Karpas-422 (cell line): Measurements from ENCODE around the gene ZNF804A. TPM values are rescaled to one million over a fixed set of nuclear protein-coding genes. Genes with fewer than 3 reads are reported as not detected.

Source experiments
- DNase-seq: peaks from one replicate; pipeline ENCODE4 v3.0.0-alpha.2; 2015
- H2AFZ ChIP-seq: fragments of 200-600 bp; sonication (generic); 2 replicates; pipeline ENCODE4 v1.6.1; 2014; ENCODE audit warnings: antibody characterized with exemption, low read length, mixed read lengths
- H3K27ac ChIP-seq: fragments of 200-600 bp; sonication (generic); 2 replicates; pipeline ENCODE4 v1.5.1; 2014; ENCODE audit warnings: mild to moderate bottlenecking, low read length, moderate library complexity
- H3K27me3 ChIP-seq: fragments of 200-600 bp; sonication (generic); 2 replicates; pipeline ENCODE4 v1.6.1; 2014; ENCODE audit warnings: low read length, mixed read lengths
- H3K36me3 ChIP-seq: fragments of 200-600 bp; sonication (generic); 2 replicates; pipeline ENCODE4 v1.6.1; 2014; ENCODE audit warnings: low read length, mixed read lengths; ENCODE audit not compliant: insufficient read depth
- H3K4me1 ChIP-seq: fragments of 200-600 bp; sonication (generic); 2 replicates; pipeline ENCODE4 v1.6.1; 2014; ENCODE audit warnings: mild to moderate bottlenecking, low read length, mixed read lengths
- H3K4me2 ChIP-seq: fragments of 200-600 bp; sonication (generic); 2 replicates; pipeline ENCODE4 v1.6.1; 2014; ENCODE audit warnings: low read length, low read depth, mild to moderate bottlenecking; ENCODE audit not compliant: poor library complexity, severe bottlenecking
- H3K4me3 ChIP-seq: fragments of 200-600 bp; sonication (generic); 2 replicates; pipeline ENCODE4 v1.5.1; 2014; ENCODE audit warnings: mild to moderate bottlenecking, antibody characterized with exemption, low read length, mixed read lengths
- H3K79me2 ChIP-seq: fragments of 200-600 bp; sonication (generic); 2 replicates; pipeline ENCODE4 v1.6.1; 2014; ENCODE audit warnings: mild to moderate bottlenecking, low read length, mixed read lengths
- H3K9ac ChIP-seq: fragments of 200-600 bp; sonication (generic); 2 replicates; pipeline ENCODE4 v1.6.0; 2014; ENCODE audit warnings: low read length
- H3K9me2 ChIP-seq: fragments of 200-600 bp; sonication (generic), shearing (Covaris generic); replicated peaks from 2 replicates; pipeline ENCODE4 v1.6.0; 2014; ENCODE audit warnings: mild to moderate bottlenecking, low read length, moderate library complexity; ENCODE audit not compliant: insufficient read depth
- H3K9me3 ChIP-seq: fragments of 300-700, 200-600 bp; sonication (generic); 2 replicates; pipeline ENCODE4 v1.6.1; 2014; ENCODE audit warnings: low read length, mixed read lengths
- H4K20me1 ChIP-seq: fragments of 200-600 bp; sonication (generic); 2 replicates; pipeline ENCODE4 v1.6.1; 2014; ENCODE audit warnings: mild to moderate bottlenecking, antibody characterized with exemption, low read length, low read depth; ENCODE audit not compliant: insufficient read depth
- total RNA-seq: library from RNA; depleted of rRNA; stranded (reverse); fragments of >200 nt; shearing (Covaris generic); gene quantifications from 2 replicates; pipeline ENCODE4 v1.2.3, GENCODE V29; 2014; ENCODE audit warnings: low replicate concordance

ZNF804A gene
- total RNA-seq, 1 experiment from 2014 or later = 27.8 TPM

- Histone ChIP-seq H2AFZ (no peak overlapping the region), H3K9me2 (no peaks in the 10 kb centered on the region), H4K20me1 (no peaks in the 10 kb centered on the region), H3K4me3 (no peak overlapping the region), H3K27ac (peak overlapping the region; percentile 51), H3K9me3 (no peaks in the 10 kb centered on the region), H3K4me2 (peak overlapping the region; percentile 20), H3K4me1 (peaks cover 34% of the 10 kb centered on the region), H3K9ac (no peak overlapping the region), H3K79me2 (peaks cover 96% of the 10 kb centered on the region), H3K36me3 (0 out of 2 replicates have a peak, but pooled peaks cover 3% of the 10 kb centered on the region), H3K27me3 (no peaks in the 10 kb centered on the region)
- peak; percentile 54 for DNase-seq
These were observed 93.9 kb downstream of the ZNF804A start for GRCh38 chr2:184692141-184692734.

GRCh38 chr2:184696644-184697043, 98.3 kb downstream of the ZNF804A start:
- H3K4me2 ChIP-seq = no peak overlapping the region
- H3K9ac ChIP-seq = no peak overlapping the region
- 0 out of 2 replicates have a peak, but pooled peaks cover 3% of the 10 kb centered on the region for H3K36me3 ChIP-seq
- no peaks in the 10 kb centered on the region for H3K9me2 ChIP-seq
- H3K4me1 ChIP-seq = peaks cover 10% of the 10 kb centered on the region
- H3K4me3 ChIP-seq = no peak overlapping the region
- H2AFZ ChIP-seq = no peak overlapping the region
- no peak overlapping the region for H3K27ac ChIP-seq
- no peaks in the 10 kb centered on the region for H4K20me1 ChIP-seq
- no peaks in the 10 kb centered on the region for H3K9me3 ChIP-seq
- H3K27me3 ChIP-seq = no peaks in the 10 kb centered on the region
- peaks cover 96% of the 10 kb centered on the region for H3K79me2 ChIP-seq
- no peak for DNase-seq

GRCh38 chr2:184698476-184698875, 100.1 kb downstream of the ZNF804A start:
- no peaks in the 10 kb centered on the region for H3K4me1 ChIP-seq
- H3K4me3 ChIP-seq = no peak overlapping the region
- H3K9me3 ChIP-seq = no peaks in the 10 kb centered on the region
- no peaks in the 10 kb centered on the region for H3K27me3 ChIP-seq
- H3K79me2 ChIP-seq = peaks cover 94% of the 10 kb centered on the region
- H4K20me1 ChIP-seq = no peaks in the 10 kb centered on the region
- no peak overlapping the region for H3K9ac ChIP-seq
- no peak overlapping the region for H2AFZ ChIP-seq
- no peak overlapping the region for H3K27ac ChIP-seq
- no peak for DNase-seq
- H3K4me2 ChIP-seq = no peak overlapping the region
- H3K36me3 ChIP-seq = 0 out of 2 replicates have a peak, but pooled peaks cover 3% of the 10 kb centered on the region
- H3K9me2 ChIP-seq = no peaks in the 10 kb centered on the region

GRCh38 chr2:184721881-184722280, 123.6 kb downstream of the ZNF804A start:
- H3K27me3 ChIP-seq = no peaks in the 10 kb centered on the region
- H4K20me1 ChIP-seq = no peaks in the 10 kb centered on the region
- peaks cover 49% of the 10 kb centered on the region for H3K4me1 ChIP-seq
- H3K36me3 ChIP-seq = peaks cover 17% of the 10 kb centered on the region
- H3K4me3 ChIP-seq = no peak overlapping the region
- H3K79me2 ChIP-seq = peaks cover 98% of the 10 kb centered on the region
- H3K9ac ChIP-seq = no peak overlapping the region
- no peak overlapping the region for H2AFZ ChIP-seq
- H3K9me3 ChIP-seq = peaks cover 14% of the 10 kb centered on the region
- H3K9me2 ChIP-seq = no peaks in the 10 kb centered on the region
- H3K27ac ChIP-seq = no peak overlapping the region
- no peak for DNase-seq
- no peak overlapping the region for H3K4me2 ChIP-seq

GRCh38 chr2:184727813-184728212, 129.5 kb downstream of the ZNF804A start:
- H3K9me3 ChIP-seq = no peaks in the 10 kb centered on the region
- DNase-seq = peak; percentile 59
- H3K79me2 ChIP-seq = peaks cover 97% of the 10 kb centered on the region
- no peak overlapping the region for H3K4me3 ChIP-seq
- H3K27ac ChIP-seq = peak overlapping the region; percentile 63
- peak overlapping the region; percentile 49 for H3K4me2 ChIP-seq
- H3K36me3 ChIP-seq = 0 out of 2 replicates have a peak, but pooled peaks cover 4% of the 10 kb centered on the region
- H3K27me3 ChIP-seq = no peaks in the 10 kb centered on the region
- H3K9me2 ChIP-seq = no peaks in the 10 kb centered on the region
- H3K4me1 ChIP-seq = peaks cover 75% of the 10 kb centered on the region
- no peaks in the 10 kb centered on the region for H4K20me1 ChIP-seq
- H2AFZ ChIP-seq = no peak overlapping the region
- H3K9ac ChIP-seq = no peak overlapping the region

GRCh38 chr2:184728411-184728810, 130.1 kb downstream of the ZNF804A start:
- no peaks in the 10 kb centered on the region for H3K27me3 ChIP-seq
- H3K4me1 ChIP-seq = peaks cover 74% of the 10 kb centered on the region
- no peak for DNase-seq
- H3K79me2 ChIP-seq = peaks cover 97% of the 10 kb centered on the region
- H3K27ac ChIP-seq = peak overlapping the region; percentile 63
- no peak overlapping the region for H3K4me3 ChIP-seq
- H2AFZ ChIP-seq = no peak overlapping the region
- 0 out of 2 replicates have a peak, but pooled peaks cover 3% of the 10 kb centered on the region for H3K36me3 ChIP-seq
- H3K9ac ChIP-seq = no peak overlapping the region
- H4K20me1 ChIP-seq = no peaks in the 10 kb centered on the region
- no peaks in the 10 kb centered on the region for H3K9me2 ChIP-seq
- peak overlapping the region; percentile 49 for H3K4me2 ChIP-seq
- H3K9me3 ChIP-seq = no peaks in the 10 kb centered on the region

- H3K9me2 ChIP-seq = no peaks in the 10 kb centered on the region
- H3K27me3 ChIP-seq = no peaks in the 10 kb centered on the region
- no peaks in the 10 kb centered on the region for H3K9me3 ChIP-seq
- H3K4me3 ChIP-seq = peak overlapping the region; percentile 14; the same call in 1 of the 2 replicates
- H3K4me1 ChIP-seq = peaks cover 71% of the 10 kb centered on the region
- H3K36me3 ChIP-seq = peaks cover 6% of the 10 kb centered on the region; the same call in 1 of the 2 replicates
- peaks cover 97% of the 10 kb centered on the region for H3K79me2 ChIP-seq
- peak overlapping the region; percentile 63 for H3K27ac ChIP-seq
- H2AFZ ChIP-seq = no peak overlapping the region
- DNase-seq = no peak
- H3K9ac ChIP-seq = 0 out of 2 replicates have a peak overlapping the region, but pooled peaks have one; percentile 8
- peak overlapping the region; percentile 49 for H3K4me2 ChIP-seq
- H4K20me1 ChIP-seq = no peaks in the 10 kb centered on the region
These were observed 131.3 kb downstream of the ZNF804A start for GRCh38 chr2:184729581-184729980.

GRCh38 chr2:184730288-184730687, 132.0 kb downstream of the ZNF804A start:
- Histone ChIP-seq H3K4me1 (peaks cover 65% of the 10 kb centered on the region), H3K4me3 (no peak overlapping the region; the same call in 1 of the 2 replicates), H3K9me2 (no peaks in the 10 kb centered on the region), H3K27me3 (no peaks in the 10 kb centered on the region), H3K9me3 (no peaks in the 10 kb centered on the region), H2AFZ (no peak overlapping the region), H3K9ac (no peak overlapping the region), H3K79me2 (peaks cover 98% of the 10 kb centered on the region), H3K27ac (peak overlapping the region; percentile 63), H3K36me3 (peaks cover 9% of the 10 kb centered on the region; the same call in 1 of the 2 replicates), H4K20me1 (no peaks in the 10 kb centered on the region), H3K4me2 (peak overlapping the region; percentile 49)
- DNase-seq = peak; percentile 72
